Panc1 (cell line): Measurements from ENCODE around the gene AP5S1. TPM values are rescaled to one million over a fixed set of nuclear protein-coding genes. Genes with fewer than 3 reads are reported as not detected.

ENCODE experiments used
- ATAC-seq: fragments of 200-7000 bp; cut with Tn5 transposase; 2 replicates; pipeline ENCODE4 v1.9.1; 2020; ENCODE audit warnings: mild to moderate bottlenecking, moderate library complexity
- BruUV-seq: library from RNA; stranded (reverse); fragments of 400-500 nt; replicated peaks from 2 replicates; lab custom pipeline; 2021; lab: Mats Ljungman, UMichigan
- CTCF ChIA-PET: fragments of 300-600 bp; sonication (Branson Sonifier 250); formaldehyde crosslinking; loops from one replicate; lab custom pipeline; 2022; ENCODE audit warnings: antibody characterized with exemption; lab: Charles Lee
- POLR2A ChIA-PET: fragments of 300-600 bp; sonication (Branson Sonifier 250); formaldehyde crosslinking; loops from one replicate; lab custom pipeline; 2022; ENCODE audit warnings: antibody characterized with exemption; lab: Charles Lee
- DNase-seq: peaks from one replicate; pipeline ENCODE4 v3.0.0-alpha.2; 2010; ENCODE audit warnings: low read depth, low spot score
- H3K27ac ChIP-seq: 2 replicates; pipeline ENCODE4 v1.5.1; 2011; ENCODE audit warnings: mild to moderate bottlenecking, low read length, inconsistent platforms
- H3K27me3 ChIP-seq: fragments of 200-500 bp; sonication (Bioruptor generic); 2 replicates; pipeline ENCODE4 v1.6.0; 2014; ENCODE audit warnings: low read length, inconsistent platforms; ENCODE audit not compliant: control insufficient read depth, insufficient read depth
- H3K36me3 ChIP-seq: fragments of 200-500 bp; sonication (Bioruptor generic); 2 replicates; pipeline ENCODE4 v1.5.1; 2014; ENCODE audit warnings: inconsistent platforms, mild to moderate bottlenecking, low read length, moderate library complexity; ENCODE audit not compliant: control insufficient read depth, insufficient read depth
- H3K4me1 ChIP-seq: 2 replicates; pipeline ENCODE4 v1.5.1; 2011; ENCODE audit warnings: inconsistent platforms, mild to moderate bottlenecking, low read length, moderate library complexity; ENCODE audit not compliant: control insufficient read depth, insufficient read depth
- H3K4me3 ChIP-seq, 2 experiments: 2 replicates each; pipeline ENCODE4 v1.5.1; 2011 to 2012; ENCODE audit warnings: low read depth in 2 of 2, low read length in 2 of 2, mild to moderate bottlenecking in 2 of 2, inconsistent platforms in 1 of 2, moderate library complexity in 1 of 2
- H3K9me3 ChIP-seq: fragments of 200-500 bp; sonication (Bioruptor generic); 2 replicates; pipeline ENCODE4 v1.5.1; 2014; ENCODE audit warnings: low read depth, mild to moderate bottlenecking, inconsistent platforms, low read length, moderate library complexity; ENCODE audit not compliant: control insufficient read depth, insufficient read depth
- CTCF ChIP-seq: fragments of 450-650 bp; IDR thresholded peaks from 2 replicates; pipeline ENCODE4 v1.5.1; 2017; ENCODE audit warnings: mild to moderate bottlenecking
- POLR2AphosphoS5 ChIP-seq: IDR thresholded peaks from 2 replicates; pipeline ENCODE4 v1.6.1; 2012; ENCODE audit warnings: mild to moderate bottlenecking, low read depth, low read length, moderate library complexity
- SIN3A ChIP-seq: IDR thresholded peaks from 2 replicates; pipeline ENCODE4 v1.6.1; 2012; ENCODE audit warnings: low read depth, mild to moderate bottlenecking, low read length, moderate library complexity, borderline replicate concordance; ENCODE audit not compliant: insufficient read depth
- TCF7L2 ChIP-seq: IDR thresholded peaks from 2 replicates; pipeline ENCODE4 v1.6.1; 2011; ENCODE audit warnings: mild to moderate bottlenecking, low read depth, low read length, inconsistent platforms
- in situ Hi-C: cut with HindIII; loops from 2 replicates; pipeline ENCODE4 v1.10.0; 2016; ENCODE audit warnings: low sequenced_read_pairs, low pct_unique_long_range_greater_than_20kb
- intact Hi-C: fragments of 100-400 bp; cut with micrococcal nuclease; formaldehyde crosslinking; loops from one replicate; pipeline ENCODE4 v1.10.0; 2022; ENCODE audit not compliant: unreplicated experiment
- total RNA-seq: library from RNA; stranded (reverse); gene quantifications from one replicate; pipeline ENCODE4 v1.2.1, GENCODE V29; 2021; ENCODE audit not compliant: unreplicated experiment
- TF ChIP-seq, protein P1 (sequence below), 2 experiments: IDR thresholded peaks; 2 replicates each; pipeline ENCODE4 v1.6.1; 2011 to 2012; ENCODE audit warnings: low read depth in 2 of 2, control low read depth in 1 of 2, low read length in 1 of 2, mild to moderate bottlenecking in 1 of 2, moderate library complexity in 1 of 2; ENCODE audit not compliant: insufficient read depth in 1 of 2

Gene AP5S1
- total RNA-seq, 1 experiment from 2014 or later: 23.1 TPM

DNA sequence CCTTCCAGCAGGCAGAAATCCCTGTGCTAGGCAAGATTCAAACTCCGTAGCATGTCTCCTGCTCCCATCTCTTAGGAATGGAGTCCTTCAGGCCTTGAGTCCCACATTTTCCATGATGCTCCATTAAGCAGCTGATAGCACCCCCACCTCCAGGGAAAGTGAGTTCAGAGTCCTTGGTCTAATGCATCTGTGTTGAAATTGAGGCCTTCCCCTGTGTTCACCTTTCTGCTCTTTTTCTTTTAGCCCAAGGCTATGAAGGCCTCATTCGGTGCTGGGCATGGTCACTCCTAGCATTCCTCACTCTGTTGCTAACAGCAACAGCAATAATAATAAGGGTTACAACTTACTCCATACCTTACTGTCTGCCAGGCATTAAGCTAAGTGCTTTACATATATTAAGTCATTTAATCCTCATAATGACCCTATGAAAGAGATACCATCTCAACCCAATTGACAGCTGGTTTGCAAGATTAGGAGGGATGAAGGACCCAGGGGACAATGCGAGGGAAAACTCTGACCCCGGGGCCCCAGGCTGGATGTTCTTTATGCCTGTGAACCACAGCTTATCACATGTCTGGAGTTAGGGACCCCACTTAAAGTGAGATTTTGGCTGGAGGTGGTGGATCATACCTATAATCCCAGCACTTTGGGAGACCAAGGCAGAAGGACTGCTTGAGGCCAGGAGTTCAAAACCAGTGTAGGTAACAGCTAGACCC, 51.4 kb downstream of the AP5S1 start:
- Histone ChIP-seq H3K27ac (no peak overlapping the region), H3K4me1 (no peaks in the 10 kb centered on the region), H3K27me3 (no peaks in the 10 kb centered on the region), H3K4me3 (no peak overlapping the region), H3K36me3 (no peaks in the 10 kb centered on the region), H3K9me3 (no peaks in the 10 kb centered on the region)
- POLR2A ChIA-PET: no interaction called here
- TF ChIP-seq TCF7L2 (no peak), SIN3A (no peak)
- BruUV-seq: no TSS peak
- CTCF ChIA-PET: no interaction called here
- DNase-seq (no peak), ATAC-seq (0 out of 2 replicates have a peak, but pooled peaks have one; percentile 13)
- intact Hi-C loops: no loop called here
- in situ Hi-C loops: no loop called here

- no peaks in the 10 kb centered on the region for H3K9me3 ChIP-seq
- in situ Hi-C loops: no loop called here
- ChIA-PET POLR2A (no interaction called here), CTCF (no interaction called here)
- H3K27me3 ChIP-seq: no peaks in the 10 kb centered on the region
- H3K4me1 ChIP-seq: no peaks in the 10 kb centered on the region
- H3K27ac ChIP-seq: no peak overlapping the region
- TF ChIP-seq, protein P1, sequence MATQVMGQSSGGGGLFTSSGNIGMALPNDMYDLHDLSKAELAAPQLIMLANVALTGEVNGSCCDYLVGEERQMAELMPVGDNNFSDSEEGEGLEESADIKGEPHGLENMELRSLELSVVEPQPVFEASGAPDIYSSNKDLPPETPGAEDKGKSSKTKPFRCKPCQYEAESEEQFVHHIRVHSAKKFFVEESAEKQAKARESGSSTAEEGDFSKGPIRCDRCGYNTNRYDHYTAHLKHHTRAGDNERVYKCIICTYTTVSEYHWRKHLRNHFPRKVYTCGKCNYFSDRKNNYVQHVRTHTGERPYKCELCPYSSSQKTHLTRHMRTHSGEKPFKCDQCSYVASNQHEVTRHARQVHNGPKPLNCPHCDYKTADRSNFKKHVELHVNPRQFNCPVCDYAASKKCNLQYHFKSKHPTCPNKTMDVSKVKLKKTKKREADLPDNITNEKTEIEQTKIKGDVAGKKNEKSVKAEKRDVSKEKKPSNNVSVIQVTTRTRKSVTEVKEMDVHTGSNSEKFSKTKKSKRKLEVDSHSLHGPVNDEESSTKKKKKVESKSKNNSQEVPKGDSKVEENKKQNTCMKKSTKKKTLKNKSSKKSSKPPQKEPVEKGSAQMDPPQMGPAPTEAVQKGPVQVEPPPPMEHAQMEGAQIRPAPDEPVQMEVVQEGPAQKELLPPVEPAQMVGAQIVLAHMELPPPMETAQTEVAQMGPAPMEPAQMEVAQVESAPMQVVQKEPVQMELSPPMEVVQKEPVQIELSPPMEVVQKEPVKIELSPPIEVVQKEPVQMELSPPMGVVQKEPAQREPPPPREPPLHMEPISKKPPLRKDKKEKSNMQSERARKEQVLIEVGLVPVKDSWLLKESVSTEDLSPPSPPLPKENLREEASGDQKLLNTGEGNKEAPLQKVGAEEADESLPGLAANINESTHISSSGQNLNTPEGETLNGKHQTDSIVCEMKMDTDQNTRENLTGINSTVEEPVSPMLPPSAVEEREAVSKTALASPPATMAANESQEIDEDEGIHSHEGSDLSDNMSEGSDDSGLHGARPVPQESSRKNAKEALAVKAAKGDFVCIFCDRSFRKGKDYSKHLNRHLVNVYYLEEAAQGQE (IDR thresholded peaks at IDR 0.05; ENCODE audit: insufficient read depth in 1 of 2, low read depth in 2 of 2, low read length in 1 of 2): no peak
- TF ChIP-seq POLR2AphosphoS5 (no peak), CTCF (no peak), TCF7L2 (no peak), SIN3A (no peak)
- ATAC-seq (no peak), DNase-seq (no peak)
- H3K4me3 ChIP-seq: no peak overlapping the region
- intact Hi-C loops: no loop called here
- BruUV-seq: no TSS peak
- H3K36me3 ChIP-seq: no peaks in the 10 kb centered on the region
Observed at GRCh38 chr20:3873507-3873906, 53.2 kb downstream of the AP5S1 start.
